ENCODE measurements around the gene SCN5A.

The SCN5A gene

GRCh38 chr3:38608086-38608775 is 41.3 kb downstream of the SCN5A start:
- TF ChIP-seq NFIC (IDR thresholded peaks at IDR 0.05) = no peak

- TF ChIP-seq TCF12 (IDR thresholded peaks at IDR 0.05; ENCODE audit: low read depth) (no peak), CEBPB (IDR thresholded peaks at IDR 0.05) (no peak), NFIC (IDR thresholded peaks at IDR 0.05) (no peak), EGR1 (IDR thresholded peaks at IDR 0.05) (no peak), TEAD4 (IDR thresholded peaks at IDR 0.05) (no peak), FOXM1 (IDR thresholded peaks at IDR 0.05; ENCODE audit: borderline replicate concordance, low read depth) (no peak), EP300 (IDR thresholded peaks at IDR 0.05; ENCODE audit: borderline replicate concordance) (no peak), CREB1 (IDR thresholded peaks at IDR 0.05; ENCODE audit: low read depth) (no peak), ZBTB7A (IDR thresholded peaks at IDR 0.05; ENCODE audit: low read depth) (no peak), RAD21 (IDR thresholded peaks at IDR 0.05; ENCODE audit: low read depth) (no peak), MAX (IDR thresholded peaks at IDR 0.05) (no peak), TAF1 (IDR thresholded peaks at IDR 0.05; ENCODE audit: low read depth) (no peak), YY1 (IDR thresholded peaks at IDR 0.05; ENCODE audit: low read depth) (no peak)
- TF ChIP-seq, protein P1, sequence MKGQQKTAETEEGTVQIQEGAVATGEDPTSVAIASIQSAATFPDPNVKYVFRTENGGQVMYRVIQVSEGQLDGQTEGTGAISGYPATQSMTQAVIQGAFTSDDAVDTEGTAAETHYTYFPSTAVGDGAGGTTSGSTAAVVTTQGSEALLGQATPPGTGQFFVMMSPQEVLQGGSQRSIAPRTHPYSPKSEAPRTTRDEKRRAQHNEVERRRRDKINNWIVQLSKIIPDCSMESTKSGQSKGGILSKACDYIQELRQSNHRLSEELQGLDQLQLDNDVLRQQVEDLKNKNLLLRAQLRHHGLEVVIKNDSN (IDR thresholded peaks at IDR 0.05) = no peak
- TF ChIP-seq, protein P2, sequence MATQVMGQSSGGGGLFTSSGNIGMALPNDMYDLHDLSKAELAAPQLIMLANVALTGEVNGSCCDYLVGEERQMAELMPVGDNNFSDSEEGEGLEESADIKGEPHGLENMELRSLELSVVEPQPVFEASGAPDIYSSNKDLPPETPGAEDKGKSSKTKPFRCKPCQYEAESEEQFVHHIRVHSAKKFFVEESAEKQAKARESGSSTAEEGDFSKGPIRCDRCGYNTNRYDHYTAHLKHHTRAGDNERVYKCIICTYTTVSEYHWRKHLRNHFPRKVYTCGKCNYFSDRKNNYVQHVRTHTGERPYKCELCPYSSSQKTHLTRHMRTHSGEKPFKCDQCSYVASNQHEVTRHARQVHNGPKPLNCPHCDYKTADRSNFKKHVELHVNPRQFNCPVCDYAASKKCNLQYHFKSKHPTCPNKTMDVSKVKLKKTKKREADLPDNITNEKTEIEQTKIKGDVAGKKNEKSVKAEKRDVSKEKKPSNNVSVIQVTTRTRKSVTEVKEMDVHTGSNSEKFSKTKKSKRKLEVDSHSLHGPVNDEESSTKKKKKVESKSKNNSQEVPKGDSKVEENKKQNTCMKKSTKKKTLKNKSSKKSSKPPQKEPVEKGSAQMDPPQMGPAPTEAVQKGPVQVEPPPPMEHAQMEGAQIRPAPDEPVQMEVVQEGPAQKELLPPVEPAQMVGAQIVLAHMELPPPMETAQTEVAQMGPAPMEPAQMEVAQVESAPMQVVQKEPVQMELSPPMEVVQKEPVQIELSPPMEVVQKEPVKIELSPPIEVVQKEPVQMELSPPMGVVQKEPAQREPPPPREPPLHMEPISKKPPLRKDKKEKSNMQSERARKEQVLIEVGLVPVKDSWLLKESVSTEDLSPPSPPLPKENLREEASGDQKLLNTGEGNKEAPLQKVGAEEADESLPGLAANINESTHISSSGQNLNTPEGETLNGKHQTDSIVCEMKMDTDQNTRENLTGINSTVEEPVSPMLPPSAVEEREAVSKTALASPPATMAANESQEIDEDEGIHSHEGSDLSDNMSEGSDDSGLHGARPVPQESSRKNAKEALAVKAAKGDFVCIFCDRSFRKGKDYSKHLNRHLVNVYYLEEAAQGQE (IDR thresholded peaks at IDR 0.05; ENCODE audit: low read depth) = no peak
Observed at GRCh38 chr3:38606561-38606960, 42.9 kb downstream of the SCN5A start.

GRCh38 chr3:38605981-38606380 is 43.5 kb downstream of the SCN5A start:
- TF ChIP-seq MAX (IDR thresholded peaks at IDR 0.05) (no peak), EP300 (IDR thresholded peaks at IDR 0.05; ENCODE audit: borderline replicate concordance) (no peak), FOXM1 (IDR thresholded peaks at IDR 0.05; ENCODE audit: borderline replicate concordance, low read depth) (no peak)

GRCh38 chr3:38604246-38604645 is 45.2 kb downstream of the SCN5A start:
- TF ChIP-seq NFIC (IDR thresholded peaks at IDR 0.05) (no peak), RAD21 (IDR thresholded peaks at IDR 0.05; ENCODE audit: low read depth) (no peak), ZBTB7A (IDR thresholded peaks at IDR 0.05; ENCODE audit: low read depth) (no peak), CREB1 (IDR thresholded peaks at IDR 0.05; ENCODE audit: low read depth) (no peak), YY1 (IDR thresholded peaks at IDR 0.05; ENCODE audit: low read depth) (no peak), TEAD4 (IDR thresholded peaks at IDR 0.05) (no peak), TAF1 (IDR thresholded peaks at IDR 0.05; ENCODE audit: low read depth) (no peak), TCF12 (IDR thresholded peaks at IDR 0.05; ENCODE audit: low read depth) (no peak), MAX (IDR thresholded peaks at IDR 0.05) (no peak), EGR1 (IDR thresholded peaks at IDR 0.05) (no peak), EP300 (IDR thresholded peaks at IDR 0.05; ENCODE audit: borderline replicate concordance) (no peak), CEBPB (IDR thresholded peaks at IDR 0.05) (no peak), FOXM1 (IDR thresholded peaks at IDR 0.05; ENCODE audit: borderline replicate concordance, low read depth) (no peak)
- TF ChIP-seq, protein P2 (IDR thresholded peaks at IDR 0.05; ENCODE audit: low read depth) = no peak
- TF ChIP-seq, protein P1 (IDR thresholded peaks at IDR 0.05) = no peak

GRCh38 chr3:38603731-38604131 is 45.8 kb downstream of the SCN5A start:
- TF ChIP-seq TAF1 (IDR thresholded peaks at IDR 0.05; ENCODE audit: low read depth) (no peak), YY1 (IDR thresholded peaks at IDR 0.05; ENCODE audit: low read depth) (no peak), CEBPB (IDR thresholded peaks at IDR 0.05) (no peak)

GRCh38 chr3:38602576-38603250 is 46.8 kb downstream of the SCN5A start:
- TF ChIP-seq ZBTB7A (IDR thresholded peaks at IDR 0.05; ENCODE audit: low read depth) (no peak), YY1 (IDR thresholded peaks at IDR 0.05; ENCODE audit: low read depth) (no peak), EGR1 (IDR thresholded peaks at IDR 0.05) (no peak), TEAD4 (IDR thresholded peaks at IDR 0.05) (no peak), MAX (IDR thresholded peaks at IDR 0.05) (no peak), NFIC (IDR thresholded peaks at IDR 0.05) (no peak), FOXM1 (IDR thresholded peaks at IDR 0.05; ENCODE audit: borderline replicate concordance, low read depth) (no peak), RAD21 (IDR thresholded peaks at IDR 0.05; ENCODE audit: low read depth) (no peak), TAF1 (IDR thresholded peaks at IDR 0.05; ENCODE audit: low read depth) (no peak), CREB1 (IDR thresholded peaks at IDR 0.05; ENCODE audit: low read depth) (no peak), CEBPB (IDR thresholded peaks at IDR 0.05) (no peak), TCF12 (IDR thresholded peaks at IDR 0.05; ENCODE audit: low read depth) (no peak), EP300 (IDR thresholded peaks at IDR 0.05; ENCODE audit: borderline replicate concordance) (no peak)
- TF ChIP-seq, protein P1 (IDR thresholded peaks at IDR 0.05) = no peak
- TF ChIP-seq, protein P2 (IDR thresholded peaks at IDR 0.05; ENCODE audit: low read depth) = no peak

Data from Ishikawa (cell line).